Uterus (tissue), 4 donors: ENCODE results near the gene SYPL1. TPM values are rescaled to one million over a fixed set of nuclear protein-coding genes. Genes with fewer than 3 reads are reported as not detected.
A peak's percentile ranks its signal among the peaks of the same experiment; 100 is the strongest.

Source experiments
- DNase-seq, 2 donors: peaks; one replicate each; pipeline ENCODE4 v3.0.0-alpha.2; 2019 to 2020
- H3K27ac ChIP-seq, 2 donors: fragments of 200-600 bp; sonication (generic); 1 replicate in 1 of 2; 2 replicates in 1 of 2; pipeline ENCODE4 v1.5.1; 2016 to 2018
- H3K27me3 ChIP-seq, 2 donors: fragments of 200-600 bp; sonication (generic); one replicate each; pipeline ENCODE4 v1.5.1; 2018 to 2019; ENCODE audit warnings: control low read depth in 1 of 2
- H3K36me3 ChIP-seq, 2 donors: fragments of 200-600 bp; sonication (generic); one replicate each; pipeline ENCODE4 v1.5.1; 2019; ENCODE audit warnings: control low read depth in 1 of 2
- H3K4me1 ChIP-seq, 2 donors: fragments of 200-600 bp; sonication (generic); one replicate each; pipeline ENCODE4 v1.5.1; 2018 to 2019; ENCODE audit warnings: control low read depth in 1 of 2
- H3K4me3 ChIP-seq, 2 donors: fragments of 200-600 bp; sonication (generic); 1 replicate in 1 of 2; 2 replicates in 1 of 2; pipeline ENCODE4 v1.5.1; 2018 to 2019; ENCODE audit warnings: mild to moderate bottlenecking in 1 of 2
- H3K9me3 ChIP-seq, 2 donors: fragments of 200-600 bp; sonication (generic); one replicate each; pipeline ENCODE4 v1.5.1; 2019; ENCODE audit warnings: control low read depth in 1 of 2
- CTCF ChIP-seq, 4 experiments: fragments of 200-600 bp in 2 of 4; fragments of 450-650 bp in 2 of 4; sonication (generic) in 2 of 4; IDR thresholded peaks; one replicate each; pipeline ENCODE4 v1.5.1; 2016 to 2019; ENCODE audit warnings: antibody characterized with exemption in 4 of 4, mild to moderate bottlenecking in 2 of 4, moderate library complexity in 1 of 4
- POLR2A ChIP-seq, 2 donors: fragments of 450-650 bp; IDR thresholded peaks; one replicate each; pipeline ENCODE4 v1.6.1; 2016; ENCODE audit warnings: antibody characterized with exemption in 2 of 2, mild to moderate bottlenecking in 1 of 2, moderate library complexity in 1 of 2
- intact Hi-C: fragments of 100-400 bp; cut with DNase I; formaldehyde crosslinking; loops from one replicate; pipeline ENCODE4 v1.15.1; 2023; ENCODE audit warnings: low total_unique reads
- total RNA-seq, 4 donors: library from RNA; depleted of rRNA in 3 of 4; stranded (reverse); fragments of >200 nt in 3 of 4; gene quantifications; one replicate each; pipeline versions ENCODE4 v1.1.0 to v1.2.4, GENCODE V29; 2014 to 2023
- donor health status: DM: yes; HTN: yes; CAD: no.

The SYPL1 gene
- total RNA-seq, 4 donors from 2014 or later = 123 to 220 (median 131) TPM

DNA sequence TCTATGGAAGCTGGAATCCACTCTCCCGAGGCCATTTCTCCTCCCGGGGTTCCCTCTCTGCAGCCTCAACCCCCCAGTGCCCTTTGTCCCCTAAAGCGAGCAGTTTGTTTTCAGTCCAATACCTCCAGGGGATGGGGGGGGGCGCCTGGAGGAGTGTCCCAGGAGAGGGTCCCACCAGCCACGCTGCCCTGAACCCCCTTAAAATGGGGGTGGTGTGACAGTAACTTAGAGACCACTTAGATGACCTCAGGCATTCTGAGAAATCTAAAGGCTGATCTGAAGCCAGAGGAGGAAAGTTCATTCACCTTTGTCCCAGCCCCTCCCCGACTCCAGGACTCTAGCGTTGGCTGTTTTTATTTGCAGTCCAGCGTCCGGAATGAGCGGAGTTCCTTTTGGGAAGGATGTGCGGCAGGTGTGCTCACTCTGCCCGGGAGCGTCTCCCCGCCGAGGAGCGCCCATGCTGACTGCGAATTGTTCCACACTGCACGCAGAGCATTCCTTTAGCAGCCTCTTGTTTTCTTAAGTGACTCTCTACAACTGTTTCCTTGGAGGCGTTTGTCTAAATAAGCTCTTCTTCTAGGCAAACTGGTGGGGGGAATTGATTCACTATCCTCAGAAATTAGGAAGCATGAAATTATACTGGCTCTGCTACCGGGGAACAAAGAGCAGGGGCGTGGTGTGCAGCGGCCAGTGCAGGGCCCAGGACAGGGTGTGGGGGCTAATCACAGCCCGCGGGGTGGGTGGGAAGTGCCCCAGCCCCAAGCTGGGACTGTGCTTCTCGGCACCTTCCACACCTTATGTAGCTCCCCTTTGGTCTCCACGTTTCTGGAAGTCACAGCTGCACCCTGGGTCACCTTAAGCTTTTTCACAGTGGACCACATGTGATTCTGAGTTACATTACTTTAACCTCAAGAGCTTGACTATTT is 46.3 kb downstream of the SYPL1 start:
- peak overlapping the region; percentile 74 to 75 for H3K27ac ChIP-seq
- H3K4me1 ChIP-seq = peaks cover 0 to 10% of the 10 kb centered on the region in 2 donors
- intact Hi-C loops = loop anchor here (5.0 kb wide), 1 partner anchor 46 kb away; the partner anchor contains the start of gene SYPL1
- no peak for TF ChIP-seq CTCF (IDR thresholded peaks at IDR 0.05)
- TF ChIP-seq POLR2A (IDR thresholded peaks at IDR 0.05) = no peak
- peak overlapping the region; percentile 2 to 22 for H3K4me3 ChIP-seq
- DNase-seq = peak in 1 of 2 donors; percentile 42
- no peaks in the 10 kb centered on the region for H3K9me3 ChIP-seq
- no peaks in the 10 kb centered on the region for H3K27me3 ChIP-seq
- no peaks in the 10 kb centered on the region for H3K36me3 ChIP-seq

DNA sequence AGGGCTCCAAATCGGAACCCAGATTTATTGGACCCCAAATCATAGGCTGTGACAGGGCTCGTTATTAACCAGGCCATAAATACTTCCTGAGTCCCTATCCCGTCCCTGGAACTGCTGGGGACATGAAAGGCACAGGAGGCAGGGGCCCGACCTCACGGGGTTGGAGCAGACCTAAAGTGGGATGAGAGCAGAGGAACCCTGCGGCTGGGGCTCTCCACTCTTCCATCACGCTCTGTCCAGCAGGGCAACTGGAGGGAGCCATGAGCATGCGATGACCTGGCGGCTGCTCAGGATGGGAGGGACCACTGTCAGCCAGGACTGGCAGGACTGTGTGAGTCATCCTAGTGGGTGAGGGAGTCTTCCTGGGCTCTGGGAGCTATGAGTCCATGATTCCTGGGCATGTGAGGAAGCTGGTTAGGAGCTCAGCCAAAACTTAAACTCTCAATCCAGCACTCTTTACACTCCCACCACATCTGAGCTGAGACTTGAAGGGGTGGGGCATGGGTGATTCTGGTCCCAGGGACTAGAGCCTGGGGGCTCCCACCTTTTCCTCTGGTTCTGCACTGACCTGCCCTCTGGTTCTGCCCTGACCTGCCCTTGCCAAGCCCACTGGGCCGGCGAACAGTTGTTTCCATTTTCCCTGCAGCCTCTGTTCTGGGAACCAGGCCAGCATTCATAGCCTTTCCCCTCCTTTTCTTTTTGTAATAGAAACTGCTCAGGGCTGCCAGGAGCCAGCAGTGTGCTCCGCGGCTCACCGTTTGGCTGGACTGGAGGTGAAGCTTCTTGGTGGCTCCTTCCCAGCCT is 47.1 kb downstream of the SYPL1 start:
- intact Hi-C loops = loop anchor here (5.0 kb wide), 1 partner anchor 47 kb away; the partner anchor contains the start of gene SYPL1
- H3K36me3 ChIP-seq = no peaks in the 10 kb centered on the region
- H3K4me1 ChIP-seq = peaks cover 0 to 10% of the 10 kb centered on the region in 2 donors
- no peaks in the 10 kb centered on the region for H3K27me3 ChIP-seq
- TF ChIP-seq CTCF (IDR thresholded peaks at IDR 0.05) (peak in 1 of 4 experiments; percentile 4), POLR2A (IDR thresholded peaks at IDR 0.05) (peak in 1 of 2 donors; percentile 22)
- peak; percentile 85 to 92 for DNase-seq
- H3K9me3 ChIP-seq = no peaks in the 10 kb centered on the region
- peak overlapping the region; percentile 2 to 22 for H3K4me3 ChIP-seq
- H3K27ac ChIP-seq = peak overlapping the region; percentile 74 to 75

- no peak for TF ChIP-seq CTCF (IDR thresholded peaks at IDR 0.05)
- no peak for TF ChIP-seq POLR2A (IDR thresholded peaks at IDR 0.05)
- intact Hi-C loops = no loop called here
These were observed 47.8 kb downstream of the SYPL1 start for GRCh38 chr7:106064316-106064715.

GRCh38 chr7:106063692-106064091 is 48.4 kb downstream of the SYPL1 start:
- Histone ChIP-seq H3K27me3 (no peaks in the 10 kb centered on the region), H3K4me1 (peaks cover 0 to 10% of the 10 kb centered on the region in 2 donors), H3K27ac (peak overlapping the region in 1 of 2 donors; percentile 74), H3K9me3 (no peaks in the 10 kb centered on the region), H3K4me3 (no peak overlapping the region), H3K36me3 (no peaks in the 10 kb centered on the region)
- intact Hi-C loops = no loop called here
- no peak for DNase-seq
- TF ChIP-seq POLR2A (IDR thresholded peaks at IDR 0.05) = no peak
- TF ChIP-seq CTCF (IDR thresholded peaks at IDR 0.05) = no peak

More at GRCh38 chr7:106064316-106064715, 47.8 kb downstream of the SYPL1 start:
- Histone ChIP-seq H3K27ac (peak overlapping the region; percentile 74 to 75), H3K4me3 (no peak overlapping the region), H3K9me3 (no peaks in the 10 kb centered on the region), H3K27me3 (no peaks in the 10 kb centered on the region), H3K4me1 (peaks cover 0 to 10% of the 10 kb centered on the region in 2 donors), H3K36me3 (no peaks in the 10 kb centered on the region)
- DNase-seq = peak in 1 of 2 donors; percentile 15
